ENCODE results near the gene VAT1.

- TF ChIP-seq POLR2AphosphoS5 (IDR thresholded peaks at IDR 0.05; ENCODE audit: borderline replicate concordance, low read depth, low read length) (no peak), EZH2 (IDR thresholded peaks at IDR 0.05) (no peak), FOXP2 (optimal IDR thresholded peaks at IDR 0.05; ENCODE audit: control extremely low read depth, extremely low read length, insufficient read depth) (no peak)
Observed at GRCh38 chr17:42997390-42997983, 24.7 kb downstream of the VAT1 start.
